Karpas-422 (cell line): ENCODE measurements around the gene SMIM36. TPM values are rescaled to one million over a fixed set of nuclear protein-coding genes. Genes with fewer than 3 reads are reported as not detected.
"Not testable (repeated sequence)": the region's sequence is repeated elsewhere in the genome, so short reads cannot be mapped to it uniquely, and the experiment has no call there.

Experiments
- DNase-seq: peaks from one replicate; pipeline ENCODE4 v3.0.0-alpha.2; 2015
- H2AFZ ChIP-seq: fragments of 200-600 bp; sonication (generic); 2 replicates; pipeline ENCODE4 v1.6.1; 2014; ENCODE audit warnings: antibody characterized with exemption, low read length, mixed read lengths
- H3K27ac ChIP-seq: fragments of 200-600 bp; sonication (generic); 2 replicates; pipeline ENCODE4 v1.5.1; 2014; ENCODE audit warnings: mild to moderate bottlenecking, low read length, moderate library complexity
- H3K27me3 ChIP-seq: fragments of 200-600 bp; sonication (generic); 2 replicates; pipeline ENCODE4 v1.6.1; 2014; ENCODE audit warnings: low read length, mixed read lengths
- H3K36me3 ChIP-seq: fragments of 200-600 bp; sonication (generic); 2 replicates; pipeline ENCODE4 v1.6.1; 2014; ENCODE audit warnings: low read length, mixed read lengths; ENCODE audit not compliant: insufficient read depth
- H3K4me1 ChIP-seq: fragments of 200-600 bp; sonication (generic); 2 replicates; pipeline ENCODE4 v1.6.1; 2014; ENCODE audit warnings: mild to moderate bottlenecking, low read length, mixed read lengths
- H3K4me2 ChIP-seq: fragments of 200-600 bp; sonication (generic); 2 replicates; pipeline ENCODE4 v1.6.1; 2014; ENCODE audit warnings: low read length, low read depth, mild to moderate bottlenecking; ENCODE audit not compliant: poor library complexity, severe bottlenecking
- H3K4me3 ChIP-seq: fragments of 200-600 bp; sonication (generic); 2 replicates; pipeline ENCODE4 v1.5.1; 2014; ENCODE audit warnings: mild to moderate bottlenecking, antibody characterized with exemption, low read length, mixed read lengths
- H3K79me2 ChIP-seq: fragments of 200-600 bp; sonication (generic); 2 replicates; pipeline ENCODE4 v1.6.1; 2014; ENCODE audit warnings: mild to moderate bottlenecking, low read length, mixed read lengths
- H3K9ac ChIP-seq: fragments of 200-600 bp; sonication (generic); 2 replicates; pipeline ENCODE4 v1.6.0; 2014; ENCODE audit warnings: low read length
- H3K9me2 ChIP-seq: fragments of 200-600 bp; sonication (generic), shearing (Covaris generic); replicated peaks from 2 replicates; pipeline ENCODE4 v1.6.0; 2014; ENCODE audit warnings: mild to moderate bottlenecking, low read length, moderate library complexity; ENCODE audit not compliant: insufficient read depth
- H3K9me3 ChIP-seq: fragments of 300-700, 200-600 bp; sonication (generic); 2 replicates; pipeline ENCODE4 v1.6.1; 2014; ENCODE audit warnings: low read length, mixed read lengths
- H4K20me1 ChIP-seq: fragments of 200-600 bp; sonication (generic); 2 replicates; pipeline ENCODE4 v1.6.1; 2014; ENCODE audit warnings: mild to moderate bottlenecking, antibody characterized with exemption, low read length, low read depth; ENCODE audit not compliant: insufficient read depth
- small RNA-seq: library from RNA; depleted of rRNA; stranded (forward); fragments of <200 nt; gene quantifications from one replicate; pipeline ENCODE3, GENCODE V24; 2014
- total RNA-seq: library from RNA; depleted of rRNA; stranded (reverse); fragments of >200 nt; shearing (Covaris generic); gene quantifications from 2 replicates; pipeline ENCODE4 v1.2.3, GENCODE V29; 2014; ENCODE audit warnings: low replicate concordance; rRNA removed

SMIM36 gene
- total RNA-seq, 1 experiment from 2014 or later: not detected

- not testable (repeated sequence) for H3K9ac ChIP-seq, H3K9me2 ChIP-seq, H3K4me1 ChIP-seq, H3K27ac ChIP-seq, H3K4me2 ChIP-seq, H4K20me1 ChIP-seq, DNase-seq, H2AFZ ChIP-seq, H3K9me3 ChIP-seq, H3K4me3 ChIP-seq, H3K27me3 ChIP-seq, H3K79me2 ChIP-seq
- H3K36me3 ChIP-seq: peaks cover 72% of the 10 kb centered on the region
These were observed 107.1 kb downstream of the SMIM36 start for GRCh38 chr17:55404197-55404596.

DNA sequence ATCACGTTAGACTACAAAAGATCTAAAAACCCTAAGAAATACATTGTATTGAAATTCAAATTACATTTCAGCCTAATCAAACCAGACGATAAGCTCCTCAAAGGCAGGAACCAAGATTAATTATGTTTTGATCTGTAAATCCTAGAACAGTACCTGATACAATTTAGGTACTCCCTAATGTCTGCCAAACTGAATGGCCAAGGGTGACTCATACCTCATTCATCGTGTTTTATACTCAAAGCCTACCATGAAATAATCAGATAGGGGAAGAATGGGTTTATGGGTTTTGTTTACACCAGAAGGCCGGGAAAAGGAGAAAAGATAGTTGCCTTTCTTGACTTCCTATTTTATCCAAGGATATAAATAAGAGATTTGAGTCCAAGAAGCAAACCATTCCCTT is 108.9 kb downstream of the SMIM36 start:
- no peaks in the 10 kb centered on the region for H4K20me1 ChIP-seq
- H3K79me2 ChIP-seq: peaks cover under 1% of the 10 kb centered on the region; the same call in 1 of the 2 replicates
- no peak overlapping the region for H3K9ac ChIP-seq
- no peaks in the 10 kb centered on the region for H3K9me2 ChIP-seq
- no peak overlapping the region for H3K4me2 ChIP-seq
- no peak overlapping the region for H2AFZ ChIP-seq
- H3K4me3 ChIP-seq: no peak overlapping the region
- no peaks in the 10 kb centered on the region for H3K4me1 ChIP-seq
- peaks cover 62% of the 10 kb centered on the region for H3K36me3 ChIP-seq
- H3K27ac ChIP-seq: no peak overlapping the region
- no peak for DNase-seq
- H3K27me3 ChIP-seq: no peaks in the 10 kb centered on the region
- H3K9me3 ChIP-seq: no peaks in the 10 kb centered on the region

Small RNA genes lying within 50 kb of the gene (small RNA-seq; reads per million reads assigned to genes)
- 0.12 reads per million for gene RNU6-1249P

Other genes with a start within 250 kb of the SMIM36 start
- gene HLF, start 246.5 kb downstream of the SMIM36 start, total RNA-seq: not detected in 2 replicates
- 43.7 and 73.6 TPM in 2 replicates for gene MMD, start 89.6 kb downstream of the SMIM36 start, total RNA-seq
- 0.43 and 1.1 TPM in 2 replicates for gene TMEM100, start 211.4 kb upstream of the SMIM36 start, total RNA-seq
- 15.1 and 20.7 TPM in 2 replicates for gene PCTP, start 239.6 kb upstream of the SMIM36 start, total RNA-seq